Measurements from ENCODE around the gene GATAD2A. TPM values are rescaled to one million over a fixed set of nuclear protein-coding genes. Genes with fewer than 3 reads are reported as not detected.
"Not testable (repeated sequence)": the region's sequence is repeated elsewhere in the genome, so short reads cannot be mapped to it uniquely, and the experiment has no call there.

GATAD2A gene
- total RNA-seq, 1 experiment from 2014 or later: 101 TPM

- Histone ChIP-seq H3K4me3 (no peak overlapping the region), H3K4me1 (0 out of 2 replicates have a peak, but pooled peaks cover 2% of the 10 kb centered on the region), H3K9me3 (replicated peaks) (no peaks in the 10 kb centered on the region), H3K27me3 (no peaks in the 10 kb centered on the region), H3K27ac (no peak overlapping the region), H3K36me3 (no peaks in the 10 kb centered on the region; the same call in 1 of the 2 replicates)
- DNase-seq: no peak
These were observed 23.4 kb upstream of the GATAD2A start for GRCh38 chr19:19382118-19382517.

DNA sequence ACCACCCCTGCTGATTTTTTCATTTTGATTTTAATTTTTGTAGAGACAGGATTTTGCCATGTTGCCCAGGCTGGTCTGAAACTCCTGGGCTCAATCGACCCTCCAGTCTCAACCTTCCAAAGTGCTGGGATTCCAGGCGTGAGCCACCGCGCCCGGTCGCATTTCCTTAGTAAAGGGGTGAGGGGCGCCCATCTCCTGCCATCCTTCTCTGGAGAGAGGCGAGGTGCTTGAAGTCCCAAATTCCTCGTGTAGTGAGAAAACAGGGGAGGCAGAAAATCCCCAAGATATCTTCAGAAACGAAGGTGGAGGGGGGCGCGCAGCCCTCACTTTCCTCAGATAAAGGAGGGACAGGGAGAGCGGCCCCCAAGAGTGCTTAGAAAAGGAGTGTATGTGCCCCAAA is 21.0 kb upstream of the GATAD2A start:
- Histone ChIP-seq H3K4me3 (no peak overlapping the region), H3K9me3 (replicated peaks) (no peaks in the 10 kb centered on the region), H3K36me3 (no peaks in the 10 kb centered on the region; the same call in 1 of the 2 replicates), H3K27me3 (no peaks in the 10 kb centered on the region), H3K27ac (no peak overlapping the region; the same call in 1 of the 2 replicates), H3K4me1 (0 out of 2 replicates have a peak, but pooled peaks cover 2% of the 10 kb centered on the region)
- no peak for DNase-seq

GRCh38 chr19:19385131-19385895 is 20.2 kb upstream of the GATAD2A start:
- Histone ChIP-seq H3K4me3 (peak overlapping the region; percentile 92), H3K36me3 (no peaks in the 10 kb centered on the region; the same call in 1 of the 2 replicates), H3K27me3 (no peaks in the 10 kb centered on the region), H3K4me1 (no peaks in the 10 kb centered on the region), H3K27ac (peak overlapping the region; percentile 47), H3K9me3 (replicated peaks) (no peaks in the 10 kb centered on the region)
- DNase-seq: peak; percentile 100

DNA sequence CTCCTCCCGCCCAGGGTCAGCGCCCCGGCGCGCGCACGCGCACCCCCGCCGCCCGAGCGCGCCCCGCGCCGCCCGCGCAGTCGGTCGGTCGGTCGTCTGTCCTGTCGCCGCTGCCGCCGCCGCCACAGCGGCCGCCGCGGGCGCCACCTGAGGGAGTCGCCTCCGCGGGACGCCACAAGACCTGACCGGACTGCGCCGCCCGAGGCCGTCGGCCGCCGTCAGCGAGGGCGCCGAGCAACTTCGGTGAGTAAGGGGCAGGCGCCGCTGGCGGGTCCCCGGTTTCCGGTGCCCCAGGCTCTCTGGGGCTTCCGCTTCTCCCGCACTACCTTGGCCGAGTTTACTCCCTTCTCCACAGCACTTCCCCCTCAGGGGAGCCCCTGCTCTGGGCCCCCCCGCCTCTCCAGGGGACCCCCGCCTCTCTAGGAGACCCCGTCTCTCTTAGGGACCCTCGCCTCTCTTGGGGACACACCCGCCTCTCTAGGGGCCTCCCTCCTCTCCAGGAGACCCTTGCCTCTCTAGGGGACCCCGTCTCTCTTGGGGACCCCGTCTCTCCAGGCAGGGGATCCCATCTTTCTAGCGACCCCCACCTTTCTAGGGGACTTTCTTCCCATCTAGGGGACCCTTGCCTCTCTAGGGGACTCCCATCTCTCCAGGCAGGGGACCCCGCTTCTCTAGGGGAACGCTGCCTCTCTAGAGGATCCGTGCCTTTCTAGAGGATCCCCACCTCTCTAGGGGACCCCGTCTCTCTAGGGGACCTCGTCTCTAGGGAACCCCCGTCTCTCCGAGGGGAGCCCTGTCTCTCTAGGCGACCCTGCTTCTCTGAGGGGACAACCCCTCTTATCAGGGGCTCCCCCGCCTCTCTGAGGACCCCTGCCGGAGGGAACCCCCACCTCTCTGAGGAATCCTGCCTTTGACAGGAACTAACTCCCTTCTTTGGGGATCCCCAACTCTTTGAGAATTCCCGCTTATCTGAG is 19.3 kb upstream of the GATAD2A start:
- no peaks in the 10 kb centered on the region for H3K4me1 ChIP-seq
- no peaks in the 10 kb centered on the region; the same call in 1 of the 2 replicates for H3K36me3 ChIP-seq
- no peaks in the 10 kb centered on the region for H3K27me3 ChIP-seq
- H3K4me3 ChIP-seq: peak overlapping the region; percentile 92
- H3K27ac ChIP-seq: peak overlapping the region; percentile 72
- DNase-seq: peak; percentile 58 to 66
- no peaks in the 10 kb centered on the region for H3K9me3 ChIP-seq (replicated peaks)

DNA sequence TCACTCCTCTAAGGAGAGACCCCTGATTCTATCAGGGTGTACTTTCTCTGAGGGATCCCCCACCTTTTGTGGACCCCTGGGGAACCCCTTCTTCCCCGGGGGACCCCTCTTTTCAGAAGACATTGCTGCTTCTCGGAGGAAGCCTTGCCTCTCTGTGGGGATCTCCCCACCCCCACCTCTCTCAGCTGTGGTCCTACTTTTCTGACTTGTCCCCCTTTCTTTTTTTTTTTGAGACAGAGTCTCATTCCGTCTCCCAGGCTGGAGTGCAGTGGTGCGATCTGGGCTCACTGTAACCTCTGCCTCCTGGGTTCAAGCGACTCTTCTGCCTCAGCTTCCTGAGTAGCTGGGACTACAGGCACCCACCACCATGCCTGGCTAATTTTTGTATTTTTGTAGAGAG is 18.4 kb upstream of the GATAD2A start:
- no peaks in the 10 kb centered on the region; the same call in 1 of the 2 replicates for H3K36me3 ChIP-seq
- no peak for DNase-seq
- no peak overlapping the region for H3K27ac ChIP-seq
- H3K9me3 ChIP-seq (replicated peaks): no peaks in the 10 kb centered on the region
- no peaks in the 10 kb centered on the region for H3K27me3 ChIP-seq
- peak overlapping the region; percentile 92 for H3K4me3 ChIP-seq
- H3K4me1 ChIP-seq: no peaks in the 10 kb centered on the region

GRCh38 chr19:19388568-19389555 is 16.6 kb upstream of the GATAD2A start:
- no peak overlapping the region for H3K4me3 ChIP-seq
- H3K27me3 ChIP-seq: no peaks in the 10 kb centered on the region
- H3K4me1 ChIP-seq: no peaks in the 10 kb centered on the region
- H3K36me3 ChIP-seq: no peaks in the 10 kb centered on the region; the same call in 1 of the 2 replicates
- no peaks in the 10 kb centered on the region for H3K9me3 ChIP-seq (replicated peaks)
- no peak for DNase-seq
- H3K27ac ChIP-seq: no peak overlapping the region

DNA sequence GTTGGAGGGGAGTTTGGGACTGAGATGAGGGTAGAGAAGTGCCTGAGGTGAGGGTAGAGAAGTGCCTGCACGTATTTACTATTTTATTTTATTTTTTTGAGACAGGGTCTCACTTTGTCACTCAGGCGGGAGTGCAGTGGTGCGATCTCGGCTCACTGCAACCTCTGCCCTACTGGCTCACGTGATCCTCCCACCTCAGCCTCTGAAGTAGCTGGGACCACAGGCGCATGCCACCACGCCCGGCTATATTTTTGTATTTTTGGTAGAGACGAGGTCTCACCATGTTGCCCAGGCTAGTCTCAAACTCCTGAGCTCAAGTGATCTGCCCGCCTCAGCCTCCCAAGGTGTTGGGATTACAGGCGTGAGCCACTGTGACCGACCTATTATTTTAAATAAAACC is 15.8 kb upstream of the GATAD2A start:
- not testable (repeated sequence) for H3K4me1 ChIP-seq; H3K36me3 ChIP-seq; H3K27ac ChIP-seq; H3K27me3 ChIP-seq; DNase-seq; H3K4me3 ChIP-seq; H3K9me3 ChIP-seq (replicated peaks)

DNA sequence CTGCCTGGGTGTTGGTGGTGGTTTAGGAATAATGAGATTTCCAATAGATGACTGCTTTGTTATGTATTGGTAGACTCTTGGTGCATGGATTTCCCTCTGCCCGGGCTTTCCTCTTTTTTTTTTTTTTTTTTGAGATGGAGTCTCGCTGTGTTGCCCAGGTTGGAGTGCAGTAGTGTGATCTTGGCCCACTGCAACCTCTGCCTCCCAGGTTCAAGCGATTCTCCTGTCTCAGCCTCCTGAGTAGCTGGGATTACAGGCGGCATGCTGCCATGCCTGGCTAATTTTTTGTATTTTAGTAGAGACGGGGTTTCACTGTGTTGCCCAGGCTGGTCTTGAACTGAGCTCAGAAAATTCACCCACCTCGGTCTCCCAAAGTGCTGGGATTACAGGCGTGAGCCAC is 11.1 kb upstream of the GATAD2A start:
- H3K9me3 ChIP-seq (replicated peaks); H3K27ac ChIP-seq; H3K36me3 ChIP-seq; DNase-seq; H3K27me3 ChIP-seq; H3K4me1 ChIP-seq; H3K4me3 ChIP-seq: not testable (repeated sequence)

GRCh38 chr19:19399733-19400433 is 5.6 kb upstream of the GATAD2A start:
- H3K4me1 ChIP-seq: peaks cover 22% of the 10 kb centered on the region
- H3K36me3 ChIP-seq: no peaks in the 10 kb centered on the region
- peak overlapping the region; percentile 0; the same call in 1 of the 2 replicates for H3K4me3 ChIP-seq
- DNase-seq: peak; percentile 52 to 69
- peak overlapping the region; percentile 26 for H3K27ac ChIP-seq
- no peaks in the 10 kb centered on the region for H3K27me3 ChIP-seq
- H3K9me3 ChIP-seq (replicated peaks): no peaks in the 10 kb centered on the region

DNA sequence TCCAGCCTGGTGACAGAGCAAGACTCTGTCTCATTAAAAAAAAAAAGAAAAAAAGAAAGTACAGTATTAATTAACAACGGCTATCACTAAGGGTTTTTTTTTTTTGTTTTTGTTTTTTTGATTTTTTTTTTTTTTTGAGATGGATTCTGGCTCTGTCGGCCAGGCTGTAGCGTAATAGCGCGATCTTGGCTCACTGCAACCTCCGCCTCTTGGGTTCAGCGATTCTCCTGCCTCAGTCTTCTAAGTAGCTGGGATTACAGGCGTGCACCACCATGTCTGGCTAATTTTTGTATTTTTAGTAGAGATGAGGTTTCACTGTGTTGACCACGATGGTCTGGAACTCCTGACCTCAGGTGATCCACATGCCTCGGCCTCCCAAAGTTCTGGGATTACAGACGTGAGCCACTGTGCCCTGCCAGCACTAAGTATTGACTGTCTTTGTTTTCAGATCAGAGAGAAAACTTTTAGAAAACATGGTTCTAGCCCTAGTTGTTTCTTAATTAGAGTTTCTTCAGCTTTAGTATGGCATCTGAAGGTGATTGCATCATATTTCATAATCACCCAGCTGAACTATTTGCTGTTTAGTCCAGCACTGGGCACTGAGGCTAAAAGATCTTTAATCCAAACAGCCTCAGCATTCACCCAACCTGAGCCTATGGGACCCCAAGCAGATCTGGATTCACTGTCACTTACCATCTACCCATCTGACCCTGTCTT is 2.7 kb upstream of the GATAD2A start:
- Histone ChIP-seq H3K9me3 (replicated peaks) (no peaks in the 10 kb centered on the region), H3K27ac (no peak overlapping the region), H3K27me3 (no peaks in the 10 kb centered on the region), H3K4me1 (peaks cover 29% of the 10 kb centered on the region), H3K36me3 (peaks cover 5% of the 10 kb centered on the region; the same call in 1 of the 2 replicates), H3K4me3 (no peak overlapping the region)
- DNase-seq: no peak

DNA sequence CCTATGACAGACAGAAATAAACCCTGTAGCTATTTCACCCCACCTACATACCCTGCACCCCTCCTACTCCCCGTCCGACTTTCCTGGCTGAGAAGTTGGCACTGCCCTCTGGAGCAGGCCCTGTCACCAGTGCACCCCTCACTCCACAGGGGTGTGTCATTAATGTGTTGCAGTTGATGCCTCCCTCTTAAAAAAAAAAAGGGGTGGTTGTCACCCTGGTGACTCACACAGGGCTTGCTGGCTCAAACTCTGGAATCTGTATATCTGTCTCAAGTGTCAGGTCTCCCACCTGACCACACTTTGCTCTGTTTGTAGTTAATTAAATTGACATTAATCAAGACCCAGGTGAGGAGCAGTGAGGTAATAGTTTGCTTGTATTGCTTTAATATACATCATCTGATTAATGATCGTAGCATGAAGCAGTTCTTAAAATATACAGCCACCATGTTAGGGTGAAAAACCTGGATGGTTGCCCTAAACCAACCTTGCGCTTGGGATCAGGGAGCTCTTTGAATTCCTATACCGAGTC is 2.0 kb upstream of the GATAD2A start:
- Histone ChIP-seq H3K4me3 (no peak overlapping the region), H3K27ac (no peak overlapping the region), H3K36me3 (peaks cover 9% of the 10 kb centered on the region; the same call in 1 of the 2 replicates), H3K27me3 (no peaks in the 10 kb centered on the region), H3K9me3 (replicated peaks) (no peaks in the 10 kb centered on the region), H3K4me1 (peaks cover 30% of the 10 kb centered on the region)
- no peak for DNase-seq

DNA sequence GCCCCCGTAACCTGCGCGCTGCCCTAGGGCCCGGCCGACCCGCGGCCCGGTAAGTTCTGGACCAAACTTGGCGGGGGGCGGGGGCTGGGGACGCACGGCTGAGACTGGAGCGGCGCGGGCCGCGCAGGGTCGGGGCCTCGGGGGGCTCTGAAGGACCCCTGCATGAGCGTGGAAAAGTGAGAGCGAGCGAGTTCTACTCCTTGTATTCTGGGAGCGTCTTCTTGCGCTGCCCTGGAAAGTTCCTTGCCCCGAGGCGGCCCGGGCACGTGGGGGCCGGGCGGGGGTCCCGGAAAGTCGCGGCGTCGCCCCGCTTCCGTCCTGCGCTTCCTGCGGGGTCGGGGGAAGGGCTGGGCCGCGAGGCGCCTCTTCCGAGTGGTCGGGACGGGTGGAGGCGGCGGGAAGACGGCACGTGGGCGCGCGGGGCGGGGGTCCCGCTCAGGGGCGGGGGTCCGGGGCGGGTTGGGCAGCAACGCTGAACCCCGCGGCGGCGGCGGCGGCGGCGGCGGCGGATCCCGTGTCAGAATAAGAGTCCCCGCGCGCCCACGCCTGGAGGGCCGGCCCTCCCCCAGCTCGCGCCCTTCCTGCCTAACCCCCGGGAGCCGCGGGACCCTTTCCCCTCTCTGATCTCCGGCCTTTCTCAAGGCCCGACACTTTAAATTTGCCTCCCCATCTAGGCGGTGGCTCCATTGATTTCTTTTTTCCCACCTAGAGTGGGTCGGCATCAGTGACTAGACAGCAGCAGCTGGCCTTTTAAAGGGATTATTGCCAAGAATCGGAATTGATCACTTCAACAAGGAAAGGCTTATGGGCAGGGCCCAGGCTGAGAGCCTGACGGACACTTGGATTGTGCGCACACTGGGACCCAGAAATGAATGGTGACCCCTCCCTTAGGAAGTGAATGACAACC is 749 bp downstream of the GATAD2A start:
- DNase-seq: peak; percentile 57 to 62
- H3K27me3 ChIP-seq: no peaks in the 10 kb centered on the region

More for the DNA sequence above, 749 bp downstream of the GATAD2A start:
- Histone ChIP-seq H3K9me3 (replicated peaks) (no peaks in the 10 kb centered on the region), H3K4me1 (peaks cover 14% of the 10 kb centered on the region), H3K27ac (peak overlapping the region; percentile 74), H3K4me3 (peak overlapping the region; percentile 95), H3K36me3 (peaks cover 16% of the 10 kb centered on the region; the same call in 1 of the 2 replicates)
